Progenitor cell of endocrine pancreas (in vitro differentiated cells): Measurements from ENCODE around the gene DPM3. TPM values are rescaled to one million over a fixed set of nuclear protein-coding genes. Genes with fewer than 3 reads are reported as not detected.
A peak's percentile ranks its signal among the peaks of the same experiment; 100 is the strongest.

Experiments
- DNase-seq: peaks from one replicate; pipeline ENCODE4 v3.0.0; 2021; ENCODE audit warnings: low spot score; ENCODE audit not compliant: unreplicated experiment
- H3K27ac Mint-ChIP-seq: 2 replicates; pipeline ENCODE4 v1.8.0; 2021; ENCODE audit warnings: mild to moderate bottlenecking, moderate library complexity, mixed read lengths
- H3K27me3 Mint-ChIP-seq: 2 replicates; pipeline ENCODE4 v1.8.0; 2021; ENCODE audit warnings: mixed read lengths
- H3K36me3 Mint-ChIP-seq: 2 replicates; pipeline ENCODE4 v1.8.0; 2022; ENCODE audit warnings: mixed read lengths; ENCODE audit not compliant: insufficient read depth
- H3K4me1 Mint-ChIP-seq: 2 replicates; pipeline ENCODE4 v1.8.0; 2021; ENCODE audit warnings: low read depth, mixed read lengths
- H3K4me3 Mint-ChIP-seq: 2 replicates; pipeline ENCODE4 v1.8.0; 2021; ENCODE audit warnings: low read depth, mild to moderate bottlenecking, moderate library complexity, mixed read lengths
- H3K9me3 Mint-ChIP-seq: 2 replicates; pipeline ENCODE4 v1.8.0; 2021; ENCODE audit warnings: low read depth, mixed read lengths
- CTCF ChIP-seq: fragments of 200-600 bp; sonication (generic); IDR thresholded peaks from one replicate; pipeline ENCODE4 v1.5.0; 2021; ENCODE audit warnings: antibody characterized with exemption, mild to moderate bottlenecking; ENCODE audit not compliant: unreplicated experiment
- total RNA-seq: library from RNA; stranded (reverse); gene quantifications from 2 replicates; pipeline ENCODE4 v1.2.1, GENCODE V29; 2021

Gene DPM3
- total RNA-seq, 1 donor from 2014 or later, result 49.3 TPM

- TF ChIP-seq CTCF, result no peak
- H3K27me3 Mint-ChIP-seq, result no peaks in the 10 kb centered on the region
- H3K4me1 Mint-ChIP-seq, result peaks cover 32% of the 10 kb centered on the region
- peak overlapping the region; percentile 93 for H3K27ac Mint-ChIP-seq
- no peaks in the 10 kb centered on the region for H3K9me3 Mint-ChIP-seq
- H3K4me3 Mint-ChIP-seq, result peak overlapping the region; percentile 52
- peaks cover 14% of the 10 kb centered on the region for H3K36me3 Mint-ChIP-seq
- no peak for DNase-seq
Measured at GRCh38 chr1:155186067-155186793, 45.9 kb upstream of the DPM3 start.

GRCh38 chr1:155185783-155186066, 45.4 kb upstream of the DPM3 start:
- Mint-ChIP-seq H3K27me3 (no peaks in the 10 kb centered on the region), H3K27ac (peak overlapping the region; percentile 93), H3K4me3 (no peak overlapping the region), H3K9me3 (no peaks in the 10 kb centered on the region), H3K36me3 (peaks cover 15% of the 10 kb centered on the region), H3K4me1 (peaks cover 32% of the 10 kb centered on the region)
- DNase-seq, result no peak
- TF ChIP-seq CTCF, result no peak

GRCh38 chr1:155184835-155185782, 44.8 kb upstream of the DPM3 start:
- Mint-ChIP-seq H3K4me1 (peaks cover 32% of the 10 kb centered on the region), H3K4me3 (no peak overlapping the region), H3K27ac (peak overlapping the region; percentile 93), H3K9me3 (no peaks in the 10 kb centered on the region), H3K27me3 (no peaks in the 10 kb centered on the region), H3K36me3 (peaks cover 15% of the 10 kb centered on the region)
- TF ChIP-seq CTCF, result no peak
- no peak for DNase-seq

- DNase-seq, result no peak
- Mint-ChIP-seq H3K27ac (no peak overlapping the region), H3K4me3 (no peak overlapping the region), H3K36me3 (peaks cover 15% of the 10 kb centered on the region), H3K27me3 (no peaks in the 10 kb centered on the region), H3K4me1 (peaks cover 32% of the 10 kb centered on the region), H3K9me3 (no peaks in the 10 kb centered on the region)
- no peak for TF ChIP-seq CTCF
Measured at GRCh38 chr1:155184351-155184811, 44.0 kb upstream of the DPM3 start.

GRCh38 chr1:155183775-155184221, 43.5 kb upstream of the DPM3 start:
- Mint-ChIP-seq H3K4me1 (peaks cover 32% of the 10 kb centered on the region), H3K4me3 (no peak overlapping the region), H3K27ac (no peak overlapping the region), H3K36me3 (peaks cover 17% of the 10 kb centered on the region), H3K27me3 (no peaks in the 10 kb centered on the region), H3K9me3 (no peaks in the 10 kb centered on the region)
- DNase-seq, result no peak
- no peak for TF ChIP-seq CTCF
